Melanocyte of skin (primary cell): Measurements from ENCODE around the gene WNT3A. TPM values are rescaled to one million over a fixed set of nuclear protein-coding genes. Genes with fewer than 3 reads are reported as not detected.

Experiments
- small RNA-seq, 2 donors: library from RNA; depleted of rRNA; stranded (forward); fragments of <200 nt; gene quantifications; one replicate each; pipeline ENCODE3, GENCODE V24; 2012
- total RNA-seq, 2 donors: library from RNA; depleted of rRNA; stranded (reverse); fragments of >200 nt; gene quantifications; 2 replicates each; pipeline ENCODE4 v1.2.3, GENCODE V29; 2012

WNT3A gene
- total RNA-seq = not detected

GRCh38 chr1:228006786-228007048, at the start of gene WNT3A:
Gene WNT3A, plus strand, starts transcription at chr1:228006998. Its CDS starts 131 bp downstream, at chr1:228007129.

GRCh38 chr1:228082214-228082917, 75.6 kb downstream of the WNT3A start, which contains the start of gene ARF1:
Gene ARF1, plus strand, starts transcription at chr1:228082708. Its CDS starts 14,407 bp downstream, at chr1:228097115.

GRCh38 chr1:228102791-228103620, 96.2 kb downstream of the WNT3A start, which contains the start of gene C1orf35:
Gene C1orf35, minus strand, starts transcription at chr1:228103325. Its CDS starts 98 bp downstream, at chr1:228103227.

GRCh38 chr1:228109073-228109961, 102.5 kb downstream of the WNT3A start, which contains the start of gene MRPL55:
Gene MRPL55, minus strand, starts transcription at chr1:228109299. Its CDS starts 1,039 bp downstream, at chr1:228108260.

Small RNA genes lying within 50 kb of the gene (small RNA-seq; reads per million reads assigned to genes)
- 0 reads per million in 2 donors for gene SEPT14P17

Other genes with a start within 250 kb of the WNT3A start
- gene PRSS38, start 191.3 kb upstream of the WNT3A start, total RNA-seq = not detected
- under 1 TPM in 1 of 2 donors, not detected in 1; under 0.01 TPM for gene WNT9A, start 59.1 kb upstream of the WNT3A start, total RNA-seq
- gene ARF1, start 75.7 kb downstream of the WNT3A start, total RNA-seq = 100 to 1,000 TPM; 207 to 321 TPM
- 1 to 10 TPM; 5.2 to 7.3 TPM for gene C1orf35, start 96.3 kb downstream of the WNT3A start, total RNA-seq
- 10 to 100 TPM; 52.7 to 74.6 TPM for gene MRPL55, start 102.3 kb downstream of the WNT3A start, total RNA-seq
- 100 to 1,000 TPM; 211 to 251 TPM for gene GUK1, start 133.3 kb downstream of the WNT3A start, total RNA-seq
- gene GJC2, start 142.9 kb downstream of the WNT3A start, total RNA-seq = under 1 TPM; under 0.01 TPM
- 1 to 10 TPM; 1.7 to 2.4 TPM for gene IBA57, start 158.8 kb downstream of the WNT3A start, total RNA-seq
- gene OBSCN, start 201.0 kb downstream of the WNT3A start, total RNA-seq = 1 to 10 TPM; 3.4 to 5.7 TPM